Measurements from ENCODE around the gene ATXN7.

Gene ATXN7

GRCh38 chr3:63869940-63870614, 6.4 kb downstream of the ATXN7 start:
- ChIA-PET CTCF (interaction anchor here (0.6 to 2.0 kb wide), 4 partner anchors 12 to 140 kb away, joined by 3 to 7 read pairs (median 3); no protein-coding TSS in a partner anchor), POLR2A (no interaction called here)
- no peak overlapping the region for H3K4me3 ChIP-seq (ENCODE audit: low read depth, low read length)
- no peak for DNase-seq (ENCODE audit: low read depth, low spot score)
- TF ChIP-seq CTCF (IDR thresholded peaks at IDR 0.05; ENCODE audit: insufficient read depth, low read length, missing control alignments), result no peak

GRCh38 chr3:63870615-63871005, 6.9 kb downstream of the ATXN7 start:
- POLR2A ChIA-PET, result no interaction called here
- no peak for TF ChIP-seq CTCF (IDR thresholded peaks at IDR 0.05; ENCODE audit: insufficient read depth, low read length, missing control alignments)
- no peak overlapping the region for H3K4me3 ChIP-seq (ENCODE audit: low read depth, low read length)
- no peak for DNase-seq (ENCODE audit: low read depth, low spot score)
- CTCF ChIA-PET, result interaction anchor here (0.6 to 2.0 kb wide), 3 partner anchors 12 to 123 kb away, joined by 3 to 7 read pairs (median 3); no protein-coding TSS in a partner anchor

- peak; percentile 52 for DNase-seq (ENCODE audit: low read depth, low spot score)
- POLR2A ChIA-PET, result interaction anchor here (1.0 kb wide), 1 partner anchor 40 kb away, joined by 3 read pairs; the partner anchor contains the start of gene SCAANT1
- no peak for TF ChIP-seq CTCF (IDR thresholded peaks at IDR 0.05; ENCODE audit: insufficient read depth, low read length, missing control alignments)
- CTCF ChIA-PET, result interaction anchor here (1.0 kb wide), 1 partner anchor 122 kb away, joined by 3 read pairs; no protein-coding TSS in a partner anchor
- no peak overlapping the region for H3K4me3 ChIP-seq (ENCODE audit: low read depth, low read length)
Observed at GRCh38 chr3:63872135-63872924, 8.7 kb downstream of the ATXN7 start.

- CTCF ChIA-PET, result interaction anchor here (0.9 to 2.2 kb wide), 5 partner anchors 10 to 119 kb away, joined by 3 to 5 read pairs (median 3); no protein-coding TSS in a partner anchor
- POLR2A ChIA-PET, result no interaction called here
- no peak overlapping the region for H3K4me3 ChIP-seq (ENCODE audit: low read depth, low read length)
- DNase-seq (ENCODE audit: low read depth, low spot score), result no peak
- TF ChIP-seq CTCF (IDR thresholded peaks at IDR 0.05; ENCODE audit: insufficient read depth, low read length, missing control alignments), result no peak
Observed at GRCh38 chr3:63874769-63875168, 11.1 kb downstream of the ATXN7 start.

GRCh38 chr3:63875510-63875909, 11.8 kb downstream of the ATXN7 start:
- H3K4me3 ChIP-seq (ENCODE audit: low read depth, low read length), result no peak overlapping the region
- CTCF ChIA-PET, result interaction anchor here (0.9 to 2.2 kb wide), 5 partner anchors 14 to 118 kb away, joined by 3 to 5 read pairs (median 3); no protein-coding TSS in a partner anchor
- POLR2A ChIA-PET, result no interaction called here
- TF ChIP-seq CTCF (IDR thresholded peaks at IDR 0.05; ENCODE audit: insufficient read depth, low read length, missing control alignments), result no peak
- no peak for DNase-seq (ENCODE audit: low read depth, low spot score)

- ChIA-PET POLR2A (no interaction called here), CTCF (interaction anchor here (1.2 to 2.2 kb wide), 6 partner anchors 17 to 118 kb away, joined by 3 to 5 read pairs (median 3); no protein-coding TSS in a partner anchor)
- TF ChIP-seq CTCF (IDR thresholded peaks at IDR 0.05; ENCODE audit: insufficient read depth, low read length, missing control alignments), result no peak
- no peak overlapping the region for H3K4me3 ChIP-seq (ENCODE audit: low read depth, low read length)
- no peak for DNase-seq (ENCODE audit: low read depth, low spot score)
Observed at GRCh38 chr3:63876260-63876659, 12.6 kb downstream of the ATXN7 start.

Measured in AG04449 (cell line).